ES-I3 (cell line): ENCODE results near the gene ITGAL.

Experiments used
- H3K36me3 ChIP-seq: 2 replicates; pipeline ENCODE4 v1.6.1; 2013; ENCODE audit warnings: mild to moderate bottlenecking, low read length, control low read depth, moderate library complexity; ENCODE audit not compliant: insufficient read depth
- H3K4me1 ChIP-seq: 2 replicates; pipeline ENCODE4 v1.6.1; 2013; ENCODE audit warnings: mild to moderate bottlenecking, control low read depth, low read length; ENCODE audit not compliant: insufficient read depth
- H3K9ac ChIP-seq: 2 replicates; pipeline ENCODE4 v1.6.1; 2013; ENCODE audit warnings: low read depth, mild to moderate bottlenecking, low read length, moderate library complexity
- H3K9me3 ChIP-seq: 2 replicates; pipeline ENCODE4 v1.6.1; 2013; ENCODE audit warnings: mild to moderate bottlenecking, low read length, moderate library complexity; ENCODE audit not compliant: control insufficient read depth, insufficient read depth

ITGAL gene

GRCh38 chr16:30565984-30566383, 93.4 kb downstream of the ITGAL start:
- H3K9ac ChIP-seq = no peak overlapping the region
- H3K4me1 ChIP-seq = peaks cover 5% of the 10 kb centered on the region; the same call in 1 of the 2 replicates
- H3K9me3 ChIP-seq = no peaks in the 10 kb centered on the region
- H3K36me3 ChIP-seq = no peaks in the 10 kb centered on the region

- H3K4me1 ChIP-seq = peaks cover 5% of the 10 kb centered on the region; the same call in 1 of the 2 replicates
- H3K9ac ChIP-seq = no peak overlapping the region
- no peaks in the 10 kb centered on the region for H3K36me3 ChIP-seq
- H3K9me3 ChIP-seq = no peaks in the 10 kb centered on the region; the same call in 1 of the 2 replicates
These were observed 94.0 kb downstream of the ITGAL start for GRCh38 chr16:30566531-30566930.

- H3K4me1 ChIP-seq = peaks cover 5% of the 10 kb centered on the region; the same call in 1 of the 2 replicates
- H3K36me3 ChIP-seq = no peaks in the 10 kb centered on the region
- no peaks in the 10 kb centered on the region; the same call in 1 of the 2 replicates for H3K9me3 ChIP-seq
- no peak overlapping the region for H3K9ac ChIP-seq
These were observed 94.8 kb downstream of the ITGAL start for GRCh38 chr16:30567160-30567990.

- no peak overlapping the region for H3K9ac ChIP-seq
- no peaks in the 10 kb centered on the region; the same call in 1 of the 2 replicates for H3K9me3 ChIP-seq
- peaks cover 5% of the 10 kb centered on the region; the same call in 1 of the 2 replicates for H3K4me1 ChIP-seq
- H3K36me3 ChIP-seq = no peaks in the 10 kb centered on the region
These were observed 95.6 kb downstream of the ITGAL start for GRCh38 chr16:30567991-30568638.

- no peaks in the 10 kb centered on the region for H3K36me3 ChIP-seq
- H3K9ac ChIP-seq = no peak overlapping the region
- peaks cover 5% of the 10 kb centered on the region; the same call in 1 of the 2 replicates for H3K4me1 ChIP-seq
These were observed 96.7 kb downstream of the ITGAL start for GRCh38 chr16:30569281-30569680.

GRCh38 chr16:30569746-30570635, 97.4 kb downstream of the ITGAL start:
- Histone ChIP-seq H3K9me3 (no peaks in the 10 kb centered on the region; the same call in 1 of the 2 replicates), H3K4me1 (peaks cover 5% of the 10 kb centered on the region; the same call in 1 of the 2 replicates), H3K9ac (no peak overlapping the region; the same call in 1 of the 2 replicates), H3K36me3 (no peaks in the 10 kb centered on the region)

More at GRCh38 chr16:30569281-30569680, 96.7 kb downstream of the ITGAL start:
- H3K9me3 ChIP-seq = no peaks in the 10 kb centered on the region; the same call in 1 of the 2 replicates

- Histone ChIP-seq H3K36me3 (no peaks in the 10 kb centered on the region), H3K4me1 (peaks cover 5% of the 10 kb centered on the region; the same call in 1 of the 2 replicates), H3K9ac (peak overlapping the region; percentile 93)
These were observed 98.3 kb downstream of the ITGAL start for GRCh38 chr16:30570636-30571444.

GRCh38 chr16:30571445-30572322, 99.1 kb downstream of the ITGAL start, which contains the start of gene ZNF688:
Gene ZNF688, minus strand, starts transcription at chr16:30571714. Its CDS starts 85 bp downstream, at chr16:30571629.
- Histone ChIP-seq H3K9me3 (no peaks in the 10 kb centered on the region; the same call in 1 of the 2 replicates), H3K9ac (peak within 1 kb of the TSS; percentile 93), H3K4me1 (peaks cover 5% of the 10 kb centered on the region; the same call in 1 of the 2 replicates), H3K36me3 (no peaks in the 10 kb centered on the region)

More at GRCh38 chr16:30570636-30571444, 98.3 kb downstream of the ITGAL start:
- no peaks in the 10 kb centered on the region; the same call in 1 of the 2 replicates for H3K9me3 ChIP-seq
